GM18870 (cell line): ENCODE data around the gene TMEM35B.
"Not testable (repeated sequence)": the region's sequence is repeated elsewhere in the genome, so short reads cannot be mapped to it uniquely, and the experiment has no call there.

Experiments
- ATAC-seq: cut with Tn5 transposase; IDR thresholded peaks from one replicate; pipeline ENCODE4 v1.9.1; 2021; ENCODE audit warnings: moderate library complexity; ENCODE audit not compliant: unreplicated experiment

Gene TMEM35B

DNA sequence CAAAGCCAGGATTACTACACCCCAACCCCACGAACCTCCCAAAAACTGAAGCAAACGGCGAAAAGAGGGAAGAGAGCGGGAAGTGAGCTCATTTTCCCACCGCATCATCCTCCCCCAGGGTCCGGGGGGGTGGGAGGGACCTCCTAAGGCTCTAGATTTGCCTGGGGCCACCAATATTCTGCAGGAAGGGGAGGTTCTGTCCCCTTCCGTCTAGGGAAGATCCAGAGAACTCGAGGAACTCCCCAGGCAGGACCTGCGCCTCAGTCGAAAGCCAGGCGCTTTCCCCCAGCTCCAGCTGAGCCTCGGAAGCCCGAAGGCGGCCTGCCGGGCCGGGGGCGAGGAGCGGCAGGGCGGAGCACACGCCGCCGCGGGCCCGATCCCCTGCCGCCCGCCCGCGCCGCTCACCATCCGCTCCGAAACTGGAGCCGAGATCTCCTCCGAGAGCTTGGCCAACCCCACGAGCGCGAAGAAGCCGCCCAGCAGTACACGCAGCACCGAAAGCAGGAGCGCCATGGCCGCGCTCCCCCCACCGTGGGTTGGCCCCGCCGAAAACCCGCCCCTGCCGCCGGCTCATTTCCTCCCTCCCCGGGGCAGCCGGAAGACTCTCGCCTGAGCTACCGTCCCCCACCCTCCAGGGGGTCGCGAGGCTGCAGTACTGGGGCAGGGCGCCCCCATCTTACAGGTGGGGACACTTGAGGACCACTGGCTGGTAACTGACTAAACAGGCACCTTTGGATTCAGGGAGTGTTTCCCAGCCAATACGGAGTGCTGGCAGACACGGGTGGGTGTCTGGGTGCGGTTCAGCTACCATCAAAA, at the start of gene TMEM35B:
TMEM35B (minus strand) TSS at position 555 of the 816 bp plus-strand sequence; CDS start at position 513, 42 bp downstream.
- ATAC-seq = no peak

DNA sequence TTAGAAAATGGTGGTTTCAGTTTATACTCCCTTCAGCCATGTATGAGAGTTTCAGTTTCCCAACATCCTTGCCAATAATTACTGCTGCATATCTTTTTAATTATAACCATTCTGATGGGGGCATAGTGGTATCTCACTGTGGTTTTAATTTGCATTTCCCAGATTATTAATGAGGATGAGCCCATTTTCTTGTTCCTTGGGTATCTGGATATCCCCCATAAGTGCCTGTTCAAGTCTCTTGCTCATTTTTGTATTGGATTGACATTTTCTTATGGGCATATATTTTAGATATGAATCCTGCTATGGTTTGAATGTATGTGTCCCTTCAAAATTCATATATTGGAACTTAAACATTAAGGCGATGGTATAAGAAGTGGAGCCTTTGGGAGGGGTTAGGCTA, 48.2 kb upstream of the TMEM35B start:
- ATAC-seq = no peak

DNA sequence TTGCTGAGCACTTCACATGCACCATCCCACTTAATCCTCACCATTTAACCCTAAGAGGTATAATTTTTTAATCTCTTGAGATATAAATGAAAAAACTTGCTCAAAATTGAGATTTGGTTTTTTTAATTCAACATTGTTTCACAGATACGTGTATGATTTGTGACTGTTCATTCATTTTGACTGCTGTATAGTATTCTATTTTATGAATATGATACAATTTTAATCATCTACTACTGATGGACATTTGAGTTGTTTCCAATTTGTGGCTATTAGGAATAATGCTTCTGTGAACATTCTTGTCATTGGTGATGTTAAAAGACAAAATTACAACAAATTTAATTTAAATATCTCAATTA, 47.2 kb upstream of the TMEM35B start:
- ATAC-seq = no peak

DNA sequence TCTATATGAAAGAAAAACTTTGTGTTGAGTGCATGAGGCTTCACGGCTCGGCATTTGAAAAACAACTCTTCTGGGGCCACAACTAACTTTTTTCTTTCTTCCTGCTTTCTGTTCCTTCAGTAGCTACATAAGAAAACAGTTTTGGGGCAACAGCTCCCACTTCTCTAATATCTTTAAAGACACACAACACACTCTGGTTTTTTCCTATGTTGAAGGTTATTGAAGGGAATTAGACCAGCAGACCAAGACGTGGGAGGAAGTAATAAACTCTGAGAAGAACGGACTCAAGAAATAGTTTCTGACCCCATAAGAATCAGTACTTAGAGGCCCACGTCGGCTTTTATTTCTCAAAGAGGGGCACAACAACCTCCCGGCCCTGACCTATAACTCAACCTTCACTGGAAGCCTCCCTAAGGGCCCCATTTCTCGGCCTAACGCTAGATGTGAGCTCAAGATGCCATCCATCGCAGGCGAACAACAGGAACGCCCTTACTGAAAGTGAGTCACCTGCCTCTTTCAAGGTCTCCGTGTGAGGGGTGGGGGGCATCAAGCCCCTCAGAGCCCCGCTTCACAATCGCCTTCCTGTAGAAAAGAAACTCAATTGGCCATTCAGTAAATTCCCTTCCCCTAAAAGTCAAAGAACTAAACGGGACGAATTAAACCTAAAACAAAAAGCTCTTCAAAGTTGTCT, 45.8 kb upstream of the TMEM35B start:
- ATAC-seq = no peak

DNA sequence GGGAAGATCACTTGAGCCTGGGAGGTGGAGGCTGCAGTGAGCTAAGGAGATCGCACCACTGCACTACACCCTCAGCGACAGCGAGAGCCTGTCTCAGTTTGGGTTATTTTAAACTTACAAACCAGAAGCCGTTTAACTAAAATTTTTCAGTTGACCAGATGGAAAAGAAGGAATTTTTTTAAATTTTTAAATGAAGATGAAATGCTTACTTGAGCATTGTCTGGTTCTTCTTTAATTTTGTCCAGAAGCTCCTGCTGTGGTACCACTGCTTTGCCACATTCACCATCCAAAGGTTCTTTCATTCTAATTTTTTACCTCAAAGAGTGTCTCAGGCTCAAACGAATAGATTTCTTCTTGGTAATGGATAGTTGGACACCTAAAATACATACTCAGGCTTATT, 45.2 kb upstream of the TMEM35B start:
- ATAC-seq = no peak

DNA sequence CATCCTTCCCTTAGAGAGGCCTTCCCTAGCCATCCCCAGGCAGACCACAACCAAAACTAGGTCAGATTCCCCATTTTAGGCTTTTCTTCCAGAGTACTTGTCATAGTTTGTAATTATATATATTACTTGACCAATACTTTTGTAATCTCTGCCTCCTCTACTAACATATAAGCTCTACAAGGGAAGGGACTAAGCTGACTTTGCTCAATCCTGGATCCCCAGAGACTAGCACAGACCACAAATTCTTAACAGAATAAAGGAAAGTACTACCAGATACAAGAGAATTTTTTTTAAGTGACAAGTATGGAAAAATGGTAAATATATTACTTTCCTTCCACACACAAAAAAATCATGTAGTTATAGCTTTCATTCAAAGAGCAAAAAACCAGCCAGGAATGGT, 44.6 kb upstream of the TMEM35B start:
- ATAC-seq = no peak

DNA sequence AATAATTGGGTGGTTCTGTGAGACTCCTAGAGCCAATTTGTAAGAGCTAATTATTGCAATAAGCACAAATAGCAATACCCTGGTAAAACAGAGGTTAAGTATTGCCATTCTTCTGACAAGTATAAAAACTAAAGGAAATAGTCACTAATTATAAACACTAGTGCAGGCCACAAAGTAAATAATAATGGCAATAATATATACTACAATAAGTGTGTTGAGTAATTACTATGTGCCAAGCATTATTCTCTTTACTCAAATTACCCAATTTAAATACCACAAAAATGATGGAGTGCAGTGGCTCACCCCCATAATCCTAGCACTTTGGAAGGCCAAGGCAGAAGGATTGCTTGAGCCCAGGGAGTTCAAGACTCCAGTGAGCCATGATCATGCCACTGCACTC, 31.3 kb upstream of the TMEM35B start:
- ATAC-seq = no peak

DNA sequence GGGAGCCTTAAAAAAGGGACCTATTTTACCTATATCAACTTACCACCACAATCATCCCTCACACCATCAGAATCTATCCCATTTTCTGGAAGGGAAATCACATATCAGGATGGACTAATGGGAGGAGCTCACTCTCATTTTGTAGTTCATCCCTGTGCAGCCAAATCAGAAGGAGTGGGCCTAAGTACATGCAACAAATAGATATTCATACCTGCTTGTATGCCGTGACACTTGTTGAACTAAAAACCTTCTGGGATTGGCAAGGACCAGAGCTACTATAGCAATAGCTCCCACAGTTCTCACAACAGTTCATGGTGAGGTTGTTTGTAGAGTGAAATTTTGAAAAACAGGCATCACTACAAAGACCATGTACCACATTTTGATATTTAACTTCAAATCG, 29.3 kb upstream of the TMEM35B start:
- no peak for ATAC-seq

DNA sequence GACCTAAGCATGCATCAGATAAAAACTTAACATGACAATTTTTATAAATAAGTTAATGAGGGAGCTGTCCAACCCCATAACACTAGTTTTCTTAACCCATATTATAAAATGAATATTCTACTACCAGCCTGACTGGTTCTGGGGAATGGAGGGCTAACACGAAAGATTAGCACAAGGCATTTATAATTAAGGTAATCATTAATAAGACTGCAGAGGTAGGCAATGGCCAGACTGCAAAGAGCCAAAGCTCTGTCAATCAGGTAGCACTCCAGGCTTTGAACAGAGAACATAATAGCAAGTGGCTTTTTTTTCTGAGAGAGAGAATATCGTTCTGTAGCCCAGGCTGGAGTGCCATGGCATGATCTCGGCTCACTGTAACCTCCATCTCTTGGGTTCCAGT, 20.6 kb upstream of the TMEM35B start:
- ATAC-seq = no peak

DNA sequence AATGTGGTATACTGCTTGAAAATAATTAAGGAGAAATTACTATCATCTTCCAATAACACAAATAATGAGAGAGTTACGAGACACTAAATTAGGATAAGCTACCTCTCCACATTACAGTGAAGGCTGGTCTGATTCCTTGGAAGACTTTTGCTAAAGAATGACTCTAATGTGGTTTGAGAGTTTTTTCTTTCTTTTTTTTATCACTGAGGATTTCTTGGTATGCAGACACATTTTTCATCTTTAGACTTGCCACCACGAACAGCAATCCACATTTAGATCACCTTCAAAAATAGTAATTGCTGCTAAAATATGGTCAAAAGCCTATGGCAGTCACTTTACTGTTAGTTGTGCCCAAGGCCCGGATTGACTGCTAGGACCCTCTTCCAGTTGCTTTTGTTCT, 16.6 kb upstream of the TMEM35B start:
- no peak for ATAC-seq

DNA sequence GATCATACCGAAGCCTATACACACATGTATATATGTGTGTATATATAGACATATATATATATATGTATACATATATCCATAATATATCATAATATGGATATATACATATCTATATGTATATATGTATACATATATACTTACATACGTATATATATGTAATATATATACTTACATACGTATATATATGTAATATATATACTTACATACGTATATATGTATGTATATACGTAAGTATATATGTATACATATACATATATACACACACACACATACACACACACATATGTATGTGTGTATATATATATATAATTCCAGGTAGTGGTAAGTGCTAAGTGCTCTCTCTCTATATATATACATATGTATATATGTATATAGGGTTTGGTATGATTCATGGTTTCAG, 9.7 kb upstream of the TMEM35B start:
- no peak for ATAC-seq

DNA sequence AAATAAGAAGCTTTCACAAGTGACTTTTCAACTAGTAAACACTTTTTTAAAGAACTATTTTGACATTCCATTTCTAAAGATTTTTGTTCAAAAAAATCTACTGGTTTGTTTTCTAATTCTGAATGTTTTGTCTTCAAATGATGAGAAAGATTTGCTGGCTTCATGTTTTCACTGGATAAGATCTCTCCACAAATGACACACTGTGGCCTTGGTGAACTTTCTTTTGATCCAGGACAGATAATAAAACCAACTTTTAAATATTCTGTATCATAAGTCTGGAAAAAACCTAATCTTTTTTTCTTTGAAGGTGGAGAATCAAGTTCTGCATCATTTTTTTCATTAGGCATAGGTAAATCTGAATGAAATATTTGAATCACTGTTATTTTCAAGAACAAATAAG, 3.4 kb upstream of the TMEM35B start:
- ATAC-seq = no peak

DNA sequence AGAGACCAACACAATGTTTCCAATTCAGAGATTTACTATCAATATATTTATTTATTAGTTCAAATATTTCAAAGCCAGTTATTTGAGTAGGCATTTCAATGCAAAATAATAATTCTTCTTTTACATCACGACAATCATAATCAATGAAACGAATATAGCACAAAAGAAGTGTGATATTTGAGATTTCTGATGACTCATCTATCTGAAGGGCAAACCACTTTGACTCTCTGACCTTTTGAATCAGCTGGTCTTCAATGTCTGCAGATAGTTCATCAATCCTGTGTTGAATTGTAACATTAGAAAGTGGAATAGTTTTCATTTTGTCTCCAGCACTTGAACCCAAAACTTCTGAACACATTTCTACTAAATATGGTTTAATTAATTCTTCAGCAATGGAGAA, 3.0 kb upstream of the TMEM35B start:
- no peak for ATAC-seq

DNA sequence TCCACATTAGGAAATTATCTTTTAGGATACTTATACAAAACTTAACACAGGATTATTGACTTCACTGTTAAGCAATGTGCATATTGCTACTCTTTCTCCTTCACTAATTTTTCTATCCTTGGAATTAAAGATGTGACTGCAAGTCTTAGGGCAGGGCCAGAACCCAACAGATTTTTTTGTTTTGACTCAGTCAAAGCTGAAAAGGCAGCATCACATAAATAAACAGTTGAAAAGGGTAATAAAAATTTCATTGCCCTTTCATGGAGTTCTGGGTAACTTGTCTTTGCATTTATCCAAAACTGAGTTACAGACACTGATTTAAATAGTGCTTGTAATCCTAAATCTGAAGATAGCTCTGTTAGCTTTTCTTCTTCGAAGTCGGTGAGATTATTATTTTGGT, 1.9 kb upstream of the TMEM35B start:
- no peak for ATAC-seq

DNA sequence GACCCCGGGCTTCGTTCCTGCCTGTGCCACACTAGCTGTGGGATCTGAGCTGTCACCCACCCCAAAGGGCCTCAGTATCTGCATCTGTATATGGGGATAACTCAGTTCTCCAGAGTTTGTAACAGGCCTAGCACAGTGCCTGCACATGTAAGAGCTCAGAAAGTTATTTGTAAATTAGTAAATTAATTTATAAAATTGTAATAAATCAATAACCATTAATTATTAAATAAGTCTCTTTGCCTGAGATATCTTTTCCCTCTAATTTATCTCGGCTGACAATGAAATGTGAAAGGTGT, 410 bp upstream of the TMEM35B start:
- not testable (repeated sequence) for ATAC-seq

DNA sequence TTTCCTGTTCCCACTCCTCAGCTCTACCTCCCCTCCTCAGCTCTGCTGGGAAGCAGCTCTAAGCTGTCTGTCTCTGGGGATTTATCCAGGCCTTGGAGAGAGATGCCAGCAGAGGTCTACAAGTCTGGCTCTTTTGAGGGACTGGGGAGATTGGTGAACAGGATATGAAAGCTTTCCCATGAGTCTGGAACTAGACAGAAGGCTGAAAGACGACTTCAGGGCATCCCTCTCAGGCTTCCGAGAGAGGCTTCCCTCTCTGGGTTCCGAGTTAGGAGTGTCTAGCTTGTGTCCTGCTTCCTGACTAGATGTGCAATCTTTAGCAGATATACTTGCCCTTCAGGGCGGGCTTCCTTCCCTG, 733 bp downstream of the TMEM35B start:
- ATAC-seq = no peak

DNA sequence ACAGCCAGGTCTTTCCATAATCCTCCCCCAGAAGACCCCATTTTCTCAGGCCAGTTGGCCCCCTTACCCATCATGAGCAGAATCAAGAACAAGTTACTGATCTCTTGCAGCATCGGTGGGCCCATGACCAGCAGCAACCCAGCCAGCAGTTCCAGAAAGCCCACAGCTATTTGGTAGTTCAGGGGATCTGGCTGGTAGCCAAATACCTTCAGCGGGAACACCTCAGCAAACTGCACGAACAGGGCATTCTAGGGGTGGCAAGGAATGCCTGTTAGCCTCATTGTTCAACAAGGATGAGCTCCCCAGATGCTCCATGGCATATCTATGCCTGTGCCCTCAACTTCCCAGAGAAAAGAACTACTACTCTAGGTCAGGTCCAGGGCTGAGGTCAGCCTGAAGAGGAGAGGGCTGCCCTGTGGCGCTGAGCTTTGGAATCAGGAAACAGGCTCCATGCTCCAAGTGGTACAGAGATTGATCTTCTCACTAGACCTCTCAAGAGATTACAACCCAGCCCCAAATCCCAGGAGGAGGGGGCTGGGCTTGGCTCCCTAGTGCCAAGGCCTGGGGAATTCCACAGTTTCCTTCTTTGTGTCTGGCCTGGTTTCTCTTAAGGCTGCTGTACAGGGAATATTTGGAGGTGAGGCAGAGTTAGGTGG, 1.3 kb downstream of the TMEM35B start:
- ATAC-seq = no peak

DNA sequence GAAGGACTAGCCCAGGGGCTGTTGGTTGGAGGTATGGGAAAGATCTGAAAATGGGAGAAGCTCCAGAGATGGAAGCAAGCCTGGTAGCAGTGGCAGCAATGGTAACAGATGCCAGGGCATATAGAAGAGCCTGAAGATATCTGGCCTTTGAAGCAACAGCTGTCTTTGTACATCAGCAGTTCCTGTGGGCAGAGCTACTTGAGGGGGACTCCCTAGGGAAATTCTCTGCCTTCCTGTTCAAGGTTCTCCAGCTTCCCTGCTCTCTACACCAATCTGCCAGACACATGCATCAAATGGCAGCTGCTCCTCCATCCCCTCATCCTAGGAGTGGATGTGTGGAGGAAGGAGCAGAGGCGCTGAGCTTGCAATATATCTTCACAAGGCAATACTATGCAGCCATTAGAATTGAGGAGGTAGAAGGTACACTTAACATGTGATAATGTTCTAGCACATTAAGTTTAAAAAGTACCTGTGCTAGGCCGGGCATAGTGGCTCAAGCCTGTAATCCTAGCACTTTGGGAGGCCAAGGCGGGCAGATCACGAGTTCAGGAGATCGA, 2.2 kb downstream of the TMEM35B start:
- ATAC-seq = no peak

DNA sequence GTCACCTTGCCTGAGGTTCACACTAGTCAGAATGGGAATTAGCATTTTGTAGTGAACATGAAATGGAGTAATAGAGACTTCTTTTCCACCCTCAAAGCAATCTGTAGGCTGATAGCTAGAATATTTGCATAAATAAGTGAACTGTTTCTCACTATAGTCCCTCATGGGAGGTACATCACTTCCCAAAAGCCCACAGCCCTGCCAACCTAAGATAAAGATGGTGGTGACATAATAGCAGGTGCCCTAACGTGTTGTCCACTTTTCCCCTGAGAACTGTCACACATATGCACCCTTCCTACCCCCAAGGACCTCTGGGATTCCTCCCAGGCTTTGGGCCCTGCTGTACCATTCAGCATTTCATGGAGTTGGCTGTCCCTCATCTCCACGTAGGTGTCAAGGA, 4.4 kb downstream of the TMEM35B start:
- ATAC-seq = no peak

DNA sequence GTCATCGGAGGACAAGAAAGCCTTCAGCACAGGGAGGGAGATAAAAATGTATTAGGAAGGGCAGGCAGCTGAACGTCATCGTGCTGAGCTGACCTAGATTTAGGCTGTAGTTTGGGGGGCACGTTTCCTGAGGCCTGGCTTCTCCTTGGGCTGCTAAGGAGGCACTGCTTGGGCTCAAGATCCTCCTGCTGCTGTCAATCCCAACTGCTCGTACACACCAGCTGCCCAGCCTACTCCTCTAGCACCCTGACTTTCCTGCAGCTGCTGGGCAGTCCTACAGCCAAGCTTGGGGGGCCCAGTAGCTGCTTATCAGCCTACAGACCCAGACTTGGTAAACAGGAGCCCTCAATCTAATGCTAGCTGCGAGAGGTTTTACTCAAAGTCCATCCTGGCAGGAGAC, 6.2 kb downstream of the TMEM35B start:
- ATAC-seq = no peak

DNA sequence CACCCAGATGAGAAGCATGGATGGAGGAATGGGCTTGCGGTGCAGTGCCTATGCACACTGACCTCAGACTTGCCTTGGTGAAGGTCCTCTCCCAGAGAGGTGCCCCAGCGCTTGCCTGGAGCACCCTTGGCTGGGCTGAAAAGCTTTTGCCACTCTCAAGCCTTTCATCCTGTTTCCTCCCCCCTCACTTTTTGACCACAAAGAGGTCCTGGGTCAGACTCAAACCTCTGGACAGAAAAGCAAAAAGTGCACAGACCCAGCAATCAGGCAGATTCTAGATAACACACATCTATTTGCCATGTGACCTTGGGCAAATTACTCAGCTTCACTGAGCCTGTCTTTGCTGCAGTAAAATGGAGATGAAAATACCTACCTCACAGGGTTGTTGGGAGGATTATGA, 7.3 kb downstream of the TMEM35B start:
- no peak for ATAC-seq

DNA sequence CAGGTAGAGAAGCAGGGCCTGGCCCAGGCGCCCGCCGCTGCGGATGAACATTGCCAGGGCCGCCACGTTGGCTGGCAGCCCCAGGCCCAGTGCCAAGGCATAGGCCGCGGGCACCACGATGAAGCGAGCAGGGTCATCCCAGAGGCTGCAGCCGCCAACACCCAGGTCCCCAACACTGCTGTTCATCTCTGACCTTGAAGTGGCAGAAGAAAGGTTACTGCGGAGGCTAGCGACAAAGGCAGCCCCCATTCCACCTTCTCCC, 8.0 kb downstream of the TMEM35B start:
- ATAC-seq = no peak
